K562 treated with DMSO at 1 percent for 12 hours (cell line): ENCODE measurements around the gene RINT1. TPM values are rescaled to one million over a fixed set of nuclear protein-coding genes. Genes with fewer than 3 reads are reported as not detected.

Experiments used
- total RNA-seq: library from RNA; unstranded; fragments of 300-600 nt; gene quantifications from 2 replicates; pipeline ENCODE4 v1.2.3, GENCODE V29; 2022; ENCODE audit not compliant: insufficient read depth

The RINT1 gene
- 25.5 and 36.8 TPM in 2 replicates for total RNA-seq

GRCh38 chr7:105531792-105532671, at the start of gene RINT1:
Gene RINT1 (plus strand): TSS chr7:105532201. CDS start chr7:105532316, 115 bp downstream.

DNA sequence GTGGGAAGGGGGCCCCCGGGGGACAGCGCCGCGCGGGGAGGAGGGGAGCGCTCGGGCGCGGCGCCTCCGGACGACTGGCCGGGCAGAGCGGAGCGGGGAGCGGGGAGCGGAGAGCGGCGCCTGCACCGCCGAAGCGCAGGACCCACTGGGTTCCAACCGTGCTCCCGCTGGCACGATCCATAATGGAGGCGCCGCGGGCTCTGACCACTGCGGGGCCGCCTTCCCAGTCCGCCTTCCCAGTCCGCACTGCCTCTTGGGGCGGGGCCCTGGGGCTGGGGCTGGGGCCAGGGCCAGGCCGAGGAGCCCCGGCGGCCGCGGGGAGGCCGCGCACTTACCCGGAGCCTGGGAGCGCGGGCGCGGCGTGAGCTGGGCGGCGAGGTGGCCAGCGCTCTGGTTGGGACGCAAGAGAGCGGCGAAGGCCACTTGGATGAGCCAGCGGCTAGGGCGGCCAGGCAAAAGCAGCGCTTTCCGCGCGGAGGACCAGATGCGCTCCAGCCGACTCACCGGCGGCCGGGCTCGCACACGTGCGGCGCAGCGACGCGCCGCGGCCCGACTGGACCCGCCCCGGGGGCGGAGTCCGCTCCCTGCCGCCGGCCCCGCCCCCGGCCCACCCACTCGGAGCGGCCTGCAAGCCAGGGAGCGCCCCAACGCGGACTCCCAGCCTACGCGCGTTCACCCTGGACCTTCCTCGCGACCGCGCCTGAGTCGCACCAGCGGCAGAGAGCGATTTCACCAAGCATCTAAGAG, 10.1 kb upstream of the RINT1 start, which contains the start of gene PUS7:
PUS7 (minus strand) TSS at position 555 of the 747 bp plus-strand sequence. CDS start 13,759 bp downstream, outside the sequence.

GRCh38 chr7:105581066-105581811, 49.2 kb downstream of the RINT1 start, which contains the start of gene EFCAB10:
Gene EFCAB10 (minus strand): TSS chr7:105581493. CDS start chr7:105581463, 30 bp downstream.

Other genes with a start within 250 kb of the RINT1 start
- 17.0 and 58.5 TPM in 2 replicates for gene SRPK2, start 143.3 kb upstream of the RINT1 start, total RNA-seq
- gene PUS7, start 9.9 kb upstream of the RINT1 start, total RNA-seq = 5.0 and 12.7 TPM in 2 replicates
- gene EFCAB10, start 49.3 kb downstream of the RINT1 start, total RNA-seq = 2.5 and 8.1 TPM in 2 replicates